Erythroblast (primary cell): Measurements from ENCODE around the gene PDE6C.

Source experiments
- GATA1 ChIP-seq: IDR thresholded peaks from 2 replicates; pipeline ENCODE4 v1.6.1; 2011; ENCODE audit warnings: low read depth, mild to moderate bottlenecking, control low read depth, low read length, moderate library complexity
- POLR2A ChIP-seq: IDR thresholded peaks from 2 replicates; pipeline ENCODE4 v1.6.1; 2011; ENCODE audit warnings: mild to moderate bottlenecking, low read length

DNA sequence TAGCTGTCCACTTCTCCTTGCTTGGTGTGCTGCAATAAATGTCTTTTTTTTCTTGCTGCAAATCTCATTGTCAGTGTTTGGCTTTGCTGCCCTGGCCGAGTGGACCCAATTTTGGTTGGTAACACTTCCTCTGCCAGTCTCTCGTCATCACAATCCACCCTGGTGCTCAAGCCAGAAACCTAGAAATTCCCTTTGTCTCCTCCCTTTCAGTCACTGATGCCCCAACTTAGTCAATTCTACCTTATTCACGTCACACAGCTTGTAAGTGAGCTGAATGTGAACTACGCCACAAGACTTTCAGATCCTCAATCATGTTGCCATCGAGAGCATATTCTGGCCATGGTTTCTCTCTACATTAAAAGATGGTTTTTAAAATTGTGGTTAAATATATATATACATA is 103.0 kb downstream of the PDE6C start:
- TF ChIP-seq POLR2A: no peak
- no peak for TF ChIP-seq GATA1
